ENCODE measurements around the gene TP53I11. TPM values are rescaled to one million over a fixed set of nuclear protein-coding genes. Genes with fewer than 3 reads are reported as not detected.

The TP53I11 gene, protein sequence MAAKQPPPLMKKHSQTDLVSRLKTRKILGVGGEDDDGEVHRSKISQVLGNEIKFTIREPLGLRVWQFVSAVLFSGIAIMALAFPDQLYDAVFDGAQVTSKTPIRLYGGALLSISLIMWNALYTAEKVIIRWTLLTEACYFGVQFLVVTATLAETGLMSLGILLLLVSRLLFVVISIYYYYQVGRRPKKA
- total RNA-seq: 6.8 TPM

DNA sequence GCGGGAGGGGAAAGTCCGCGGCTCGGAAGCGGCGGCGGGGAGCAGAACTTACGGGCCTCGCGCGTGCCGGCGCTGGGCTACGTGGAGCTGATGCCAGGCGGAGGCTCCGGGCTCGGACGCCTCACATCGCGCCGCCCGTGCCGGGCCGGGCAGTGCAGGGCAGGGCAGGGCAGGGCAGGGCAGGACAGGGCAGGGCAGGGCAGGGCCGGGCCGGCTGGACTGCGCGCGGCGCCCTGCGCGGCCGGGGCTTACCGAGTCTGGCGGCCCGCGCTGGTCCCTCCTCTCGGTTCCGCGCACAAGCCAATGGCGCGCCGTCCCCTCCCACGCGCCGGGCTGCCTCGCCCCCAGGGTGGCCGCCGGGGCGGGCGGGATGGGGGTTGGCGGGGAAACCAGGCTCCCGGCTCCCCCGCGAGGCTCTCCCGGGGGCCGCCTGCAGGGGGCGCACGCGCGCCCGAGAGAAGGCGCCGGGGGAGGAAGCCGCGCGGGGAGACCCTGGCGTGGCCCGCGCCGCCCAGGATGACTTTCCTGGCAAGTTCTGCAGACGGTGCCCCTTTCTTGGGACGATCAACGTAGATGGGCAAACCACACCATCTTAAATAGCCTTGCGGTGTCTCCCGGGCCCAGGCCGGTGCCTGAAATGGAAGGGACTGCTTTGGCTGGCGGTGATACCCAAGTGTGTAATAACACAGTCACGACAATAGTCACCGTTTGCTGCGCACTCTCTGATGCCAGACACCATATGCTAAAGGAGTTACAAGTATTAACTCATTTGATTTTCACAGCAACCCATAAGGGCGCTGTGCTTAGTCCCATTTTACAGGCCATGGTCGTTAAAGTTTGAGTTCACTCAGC is at the start of gene TP53I11:
Gene TP53I11 (minus strand): TSS at position 259 of the 852 bp plus-strand sequence. CDS start 12,548 bp downstream, outside the sequence.
- H3K9me3 ChIP-seq (ENCODE audit: control insufficient read depth in 3 of 3, low read length in 3 of 3): no peaks in the 10 kb centered on the region
- peak within 1 kb of the TSS; percentile 57 to 85 (median 70) for H3K9ac ChIP-seq (ENCODE audit: low read depth in 1 of 3, low read length in 3 of 3)
- H3K27me3 ChIP-seq (ENCODE audit: control insufficient read depth in 3 of 3, insufficient read depth in 3 of 3, low read length in 3 of 3): peaks cover 0 to 6% (median 4%) of the 10 kb centered on the region in 3 donors
- peak within 1 kb of the TSS; percentile 56 for H3K27ac ChIP-seq (ENCODE audit: low read depth, low read length)
- H3K36me3 ChIP-seq (ENCODE audit: control insufficient read depth in 3 of 3, insufficient read depth in 3 of 3, low read length in 3 of 3): no peaks in the 10 kb centered on the region
- H3K4me1 ChIP-seq (ENCODE audit: control insufficient read depth in 3 of 3, insufficient read depth in 3 of 3, low read length in 3 of 3): peaks cover 20 to 42% (median 39%) of the 10 kb centered on the region in 3 donors
- peak within 1 kb of the TSS; percentile 71 to 75 (median 72) for H3K4me3 ChIP-seq (ENCODE audit: low read length in 3 of 3)

DNA sequence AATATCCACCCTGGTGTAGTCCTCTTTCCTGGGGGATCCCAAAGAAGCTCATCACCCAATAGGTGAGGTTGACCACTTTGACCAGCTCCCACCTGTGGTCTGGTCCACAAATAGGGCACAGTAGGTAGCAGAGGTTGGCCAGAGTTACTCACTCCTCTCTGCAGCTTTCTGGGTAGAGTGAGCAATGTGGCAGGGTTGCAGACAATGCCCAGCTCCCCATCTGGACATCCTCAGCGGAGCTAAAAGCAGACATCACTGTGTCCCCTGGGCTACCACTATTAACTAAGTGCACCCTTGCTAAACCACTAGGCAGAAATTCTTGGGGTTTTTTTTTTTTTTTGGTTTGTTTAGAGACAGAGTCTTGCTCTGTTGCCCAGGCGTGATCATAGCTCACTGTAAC is 48.4 kb upstream of the TP53I11 start:
- Histone ChIP-seq H3K27ac (ENCODE audit: low read depth, low read length) (no peak overlapping the region), H3K9me3 (ENCODE audit: control insufficient read depth in 3 of 3, low read length in 3 of 3) (no peaks in the 10 kb centered on the region), H3K4me3 (ENCODE audit: low read length in 3 of 3) (no peak overlapping the region), H3K36me3 (ENCODE audit: control insufficient read depth in 3 of 3, insufficient read depth in 3 of 3, low read length in 3 of 3) (no peaks in the 10 kb centered on the region), H3K9ac (ENCODE audit: low read depth in 1 of 3, low read length in 3 of 3) (no peak overlapping the region), H3K27me3 (ENCODE audit: control insufficient read depth in 3 of 3, insufficient read depth in 3 of 3, low read length in 3 of 3) (no peaks in the 10 kb centered on the region), H3K4me1 (ENCODE audit: control insufficient read depth in 3 of 3, insufficient read depth in 3 of 3, low read length in 3 of 3) (peaks cover 0 to 10% (median 0%) of the 10 kb centered on the region in 3 donors)

DNA sequence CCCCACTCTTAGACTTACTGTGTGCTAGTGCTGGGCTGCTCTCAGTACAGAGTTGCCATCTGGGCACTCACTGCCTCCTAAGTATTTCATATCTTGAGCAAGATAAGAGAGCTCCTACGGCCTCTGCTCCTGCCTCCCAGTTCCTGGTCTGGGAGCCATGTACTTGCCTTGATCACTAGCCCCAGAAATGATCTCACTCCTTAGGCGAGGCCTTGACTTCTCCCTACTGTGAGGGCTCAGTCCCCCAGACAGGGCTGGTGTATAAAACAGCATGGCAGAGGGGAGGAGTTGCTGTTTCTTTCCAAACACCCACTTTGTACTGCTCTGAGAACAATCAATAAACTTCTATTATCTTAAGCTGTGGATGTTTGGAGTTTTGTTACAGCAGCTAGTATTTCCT is 47.4 kb upstream of the TP53I11 start:
- Histone ChIP-seq H3K9me3 (ENCODE audit: control insufficient read depth in 3 of 3, low read length in 3 of 3) (no peaks in the 10 kb centered on the region), H3K27me3 (ENCODE audit: control insufficient read depth in 3 of 3, insufficient read depth in 3 of 3, low read length in 3 of 3) (no peaks in the 10 kb centered on the region), H3K9ac (ENCODE audit: low read depth in 1 of 3, low read length in 3 of 3) (no peak overlapping the region), H3K36me3 (ENCODE audit: control insufficient read depth in 3 of 3, insufficient read depth in 3 of 3, low read length in 3 of 3) (no peaks in the 10 kb centered on the region), H3K4me3 (ENCODE audit: low read length in 3 of 3) (no peak overlapping the region), H3K4me1 (ENCODE audit: control insufficient read depth in 3 of 3, insufficient read depth in 3 of 3, low read length in 3 of 3) (peaks cover 0 to 10% (median 0%) of the 10 kb centered on the region in 3 donors), H3K27ac (ENCODE audit: low read depth, low read length) (no peak overlapping the region)

DNA sequence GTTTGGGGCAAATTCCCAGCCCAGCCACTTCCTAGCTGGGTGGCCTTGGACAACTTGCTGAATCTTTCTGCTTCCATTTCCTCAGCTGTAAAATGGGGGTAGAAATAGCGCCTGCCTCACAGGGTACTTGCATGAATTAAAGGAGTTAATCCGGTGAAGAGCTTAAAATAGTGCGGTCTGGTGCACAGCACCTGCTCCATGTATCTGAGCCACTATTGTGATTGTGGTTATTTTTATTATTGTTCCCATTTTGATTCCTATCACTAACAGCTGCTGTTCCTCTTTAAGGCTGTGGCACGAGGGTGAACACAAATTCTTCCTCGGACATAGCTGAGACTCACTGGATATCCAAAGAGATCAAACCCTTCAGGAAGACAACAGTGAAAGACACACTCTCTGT is 46.9 kb upstream of the TP53I11 start:
- no peaks in the 10 kb centered on the region for H3K27me3 ChIP-seq (ENCODE audit: control insufficient read depth in 3 of 3, insufficient read depth in 3 of 3, low read length in 3 of 3)
- H3K4me3 ChIP-seq (ENCODE audit: low read length in 3 of 3): no peak overlapping the region
- H3K9me3 ChIP-seq (ENCODE audit: control insufficient read depth in 3 of 3, low read length in 3 of 3): no peaks in the 10 kb centered on the region
- H3K27ac ChIP-seq (ENCODE audit: low read depth, low read length): no peak overlapping the region
- no peaks in the 10 kb centered on the region for H3K36me3 ChIP-seq (ENCODE audit: control insufficient read depth in 3 of 3, insufficient read depth in 3 of 3, low read length in 3 of 3)
- peaks cover 2 to 13% (median 4%) of the 10 kb centered on the region in 3 donors for H3K4me1 ChIP-seq (ENCODE audit: control insufficient read depth in 3 of 3, insufficient read depth in 3 of 3, low read length in 3 of 3)
- no peak overlapping the region for H3K9ac ChIP-seq (ENCODE audit: low read depth in 1 of 3, low read length in 3 of 3)

DNA sequence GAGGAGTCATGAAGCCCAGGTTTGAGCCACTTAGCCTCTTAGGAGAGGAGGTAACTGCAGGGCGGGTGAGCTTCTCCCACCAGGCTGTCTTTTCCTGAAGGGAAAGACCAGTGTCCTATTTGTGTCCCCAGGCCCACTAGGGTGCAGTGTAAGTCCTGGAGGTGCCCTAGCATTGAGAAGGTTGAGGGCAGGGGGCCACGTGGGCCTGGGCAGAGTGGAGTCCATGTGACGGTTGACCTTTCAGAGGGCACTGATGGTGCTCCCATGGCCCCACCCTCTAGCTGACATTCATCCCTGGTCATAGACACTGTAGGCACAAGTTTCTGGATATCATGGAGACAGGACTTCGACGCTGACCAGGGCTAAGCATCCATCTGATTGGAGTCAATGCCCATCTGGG is 44.1 kb upstream of the TP53I11 start:
- H3K36me3 ChIP-seq (ENCODE audit: control insufficient read depth in 3 of 3, insufficient read depth in 3 of 3, low read length in 3 of 3): no peaks in the 10 kb centered on the region
- H3K4me3 ChIP-seq (ENCODE audit: low read length in 3 of 3): no peak overlapping the region
- H3K4me1 ChIP-seq (ENCODE audit: control insufficient read depth in 3 of 3, insufficient read depth in 3 of 3, low read length in 3 of 3): peaks cover 11 to 31% (median 31%) of the 10 kb centered on the region in 3 donors
- H3K27ac ChIP-seq (ENCODE audit: low read depth, low read length): no peak overlapping the region
- no peaks in the 10 kb centered on the region for H3K27me3 ChIP-seq (ENCODE audit: control insufficient read depth in 3 of 3, insufficient read depth in 3 of 3, low read length in 3 of 3)
- H3K9me3 ChIP-seq (ENCODE audit: control insufficient read depth in 3 of 3, low read length in 3 of 3): no peaks in the 10 kb centered on the region
- no peak overlapping the region for H3K9ac ChIP-seq (ENCODE audit: low read depth in 1 of 3, low read length in 3 of 3)

DNA sequence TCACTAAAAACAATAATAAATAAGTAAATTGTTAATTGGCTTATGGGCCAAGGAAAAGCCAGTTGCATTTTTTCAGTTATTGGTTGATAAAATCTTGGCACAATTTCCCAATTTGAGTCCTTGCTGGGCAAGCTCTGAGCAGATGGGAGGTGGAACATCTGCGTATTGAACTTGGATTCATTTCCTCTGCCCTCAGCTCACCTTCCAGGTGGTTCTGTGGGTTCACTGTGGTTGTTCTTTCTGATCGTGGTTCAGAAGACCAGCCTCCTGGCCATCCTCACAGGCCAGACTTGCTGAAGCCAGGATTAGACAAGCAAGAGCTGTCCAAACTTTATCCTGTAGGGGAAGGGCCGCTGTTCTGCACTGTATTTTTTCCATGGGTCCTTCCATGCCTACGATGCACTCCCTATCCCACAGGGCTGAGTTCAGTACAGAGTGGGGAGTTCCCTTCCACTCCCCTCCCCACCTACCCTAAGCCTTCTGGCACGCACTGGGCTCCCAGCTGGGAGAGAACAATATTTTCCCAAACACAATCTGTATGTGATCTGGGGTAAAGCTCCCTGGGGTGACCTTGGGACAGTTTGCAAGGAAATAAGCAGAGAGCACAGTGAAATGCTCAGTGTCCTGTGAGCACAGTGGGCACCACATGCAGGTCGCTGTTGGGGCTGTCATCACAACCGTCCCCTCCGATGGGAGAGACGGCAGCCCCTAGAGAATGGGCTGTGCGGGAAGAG is 43.5 kb upstream of the TP53I11 start:
- peaks cover 17 to 37% (median 35%) of the 10 kb centered on the region in 3 donors for H3K4me1 ChIP-seq (ENCODE audit: control insufficient read depth in 3 of 3, insufficient read depth in 3 of 3, low read length in 3 of 3)
- H3K9ac ChIP-seq (ENCODE audit: low read depth in 1 of 3, low read length in 3 of 3): no peak overlapping the region
- H3K36me3 ChIP-seq (ENCODE audit: control insufficient read depth in 3 of 3, insufficient read depth in 3 of 3, low read length in 3 of 3): no peaks in the 10 kb centered on the region
- H3K27ac ChIP-seq (ENCODE audit: low read depth, low read length): no peak overlapping the region
- H3K9me3 ChIP-seq (ENCODE audit: control insufficient read depth in 3 of 3, low read length in 3 of 3): no peaks in the 10 kb centered on the region
- H3K27me3 ChIP-seq (ENCODE audit: control insufficient read depth in 3 of 3, insufficient read depth in 3 of 3, low read length in 3 of 3): peaks cover 0 to 1% (median 0%) of the 10 kb centered on the region in 3 donors
- H3K4me3 ChIP-seq (ENCODE audit: low read length in 3 of 3): no peak overlapping the region

DNA sequence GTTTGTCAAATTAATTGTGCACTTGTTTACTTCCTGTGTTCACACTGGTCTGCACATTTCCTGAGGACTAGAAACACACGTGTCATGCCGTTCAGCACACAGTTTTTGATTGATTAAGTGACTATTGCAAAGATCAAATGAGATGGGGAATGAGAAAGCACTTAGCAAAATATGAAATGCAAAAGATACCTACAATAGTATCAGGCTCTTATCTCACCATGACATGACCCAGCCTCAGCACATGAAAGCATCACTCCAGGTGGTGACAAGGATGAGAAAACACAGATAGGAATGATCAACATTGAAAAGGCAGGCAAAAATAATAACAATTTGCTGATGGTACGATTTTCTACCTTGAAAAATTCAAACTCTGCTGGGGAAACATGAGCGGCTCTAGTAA is 42.1 kb upstream of the TP53I11 start:
- Histone ChIP-seq H3K27ac (ENCODE audit: low read depth, low read length) (peak overlapping the region; percentile 41), H3K4me1 (ENCODE audit: control insufficient read depth in 3 of 3, insufficient read depth in 3 of 3, low read length in 3 of 3) (peaks cover 22 to 51% (median 31%) of the 10 kb centered on the region in 3 donors), H3K9ac (ENCODE audit: low read depth in 1 of 3, low read length in 3 of 3) (no peak overlapping the region), H3K9me3 (ENCODE audit: control insufficient read depth in 3 of 3, low read length in 3 of 3) (no peaks in the 10 kb centered on the region), H3K4me3 (ENCODE audit: low read length in 3 of 3) (no peak overlapping the region), H3K27me3 (ENCODE audit: control insufficient read depth in 3 of 3, insufficient read depth in 3 of 3, low read length in 3 of 3) (peaks cover 0 to 2% (median 0%) of the 10 kb centered on the region in 3 donors), H3K36me3 (ENCODE audit: control insufficient read depth in 3 of 3, insufficient read depth in 3 of 3, low read length in 3 of 3) (no peaks in the 10 kb centered on the region)

DNA sequence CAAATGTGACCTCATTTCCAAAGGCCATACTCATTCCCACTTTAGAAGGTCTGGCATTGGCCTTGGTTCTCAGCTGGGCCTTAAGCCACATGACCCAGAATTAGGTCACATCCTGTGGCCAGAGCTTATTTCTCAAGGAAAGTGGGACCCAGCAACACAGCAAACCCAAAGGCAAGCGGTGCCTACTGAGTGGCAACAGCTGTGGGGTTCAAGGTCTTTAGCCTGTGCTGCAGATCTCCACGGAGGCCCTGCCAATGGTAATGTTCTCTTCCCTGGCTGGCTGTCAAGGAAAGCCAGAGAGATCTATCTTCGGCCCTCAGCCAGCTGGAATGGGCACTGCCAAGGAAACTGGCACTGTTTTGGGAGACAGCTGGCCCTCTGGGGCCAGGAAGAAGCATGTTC is 41.5 kb upstream of the TP53I11 start:
- peaks cover 0 to 2% (median 0%) of the 10 kb centered on the region in 3 donors for H3K27me3 ChIP-seq (ENCODE audit: control insufficient read depth in 3 of 3, insufficient read depth in 3 of 3, low read length in 3 of 3)
- no peak overlapping the region for H3K9ac ChIP-seq (ENCODE audit: low read depth in 1 of 3, low read length in 3 of 3)
- H3K4me1 ChIP-seq (ENCODE audit: control insufficient read depth in 3 of 3, insufficient read depth in 3 of 3, low read length in 3 of 3): peaks cover 25 to 57% (median 25%) of the 10 kb centered on the region in 3 donors
- H3K36me3 ChIP-seq (ENCODE audit: control insufficient read depth in 3 of 3, insufficient read depth in 3 of 3, low read length in 3 of 3): no peaks in the 10 kb centered on the region
- H3K27ac ChIP-seq (ENCODE audit: low read depth, low read length): peak overlapping the region; percentile 41
- H3K9me3 ChIP-seq (ENCODE audit: control insufficient read depth in 3 of 3, low read length in 3 of 3): no peaks in the 10 kb centered on the region
- H3K4me3 ChIP-seq (ENCODE audit: low read length in 3 of 3): no peak overlapping the region

DNA sequence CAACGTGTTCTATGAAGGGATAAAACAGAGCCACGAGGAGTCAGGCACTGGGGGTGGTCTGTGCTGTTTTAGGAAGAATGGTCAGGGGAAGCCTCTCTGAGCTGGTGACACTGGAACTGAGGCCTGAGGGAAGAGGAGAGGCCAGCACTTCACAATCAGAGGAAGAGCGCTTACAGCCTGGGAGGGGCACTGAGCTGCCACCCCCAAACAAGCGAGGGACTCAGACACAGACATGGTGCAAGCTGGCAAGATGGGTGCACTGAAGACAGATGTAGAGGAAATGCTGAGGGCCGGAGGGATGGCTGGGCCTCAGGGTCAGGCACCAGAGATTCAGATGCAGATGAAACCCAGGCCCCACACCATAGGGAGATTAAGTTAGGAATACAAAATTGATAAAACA is 40.0 kb upstream of the TP53I11 start:
- H3K27ac ChIP-seq (ENCODE audit: low read depth, low read length): no peak overlapping the region

More for the DNA sequence above, 40.0 kb upstream of the TP53I11 start:
- Histone ChIP-seq H3K9me3 (ENCODE audit: control insufficient read depth in 3 of 3, low read length in 3 of 3) (no peaks in the 10 kb centered on the region), H3K4me1 (ENCODE audit: control insufficient read depth in 3 of 3, insufficient read depth in 3 of 3, low read length in 3 of 3) (peaks cover 25 to 72% (median 32%) of the 10 kb centered on the region in 3 donors), H3K4me3 (ENCODE audit: low read length in 3 of 3) (no peak overlapping the region), H3K27me3 (ENCODE audit: control insufficient read depth in 3 of 3, insufficient read depth in 3 of 3, low read length in 3 of 3) (peaks cover 0 to 2% (median 0%) of the 10 kb centered on the region in 3 donors), H3K9ac (ENCODE audit: low read depth in 1 of 3, low read length in 3 of 3) (no peak overlapping the region), H3K36me3 (ENCODE audit: control insufficient read depth in 3 of 3, insufficient read depth in 3 of 3, low read length in 3 of 3) (no peaks in the 10 kb centered on the region)

Data from skeletal muscle tissue (tissue), 4 donors.